ENCODE results near the gene SLC8A1. TPM values are rescaled to one million over a fixed set of nuclear protein-coding genes. Genes with fewer than 3 reads are reported as not detected.

Gene SLC8A1
- total and polyA plus RNA-seq, 2 donors (not counting 1 experiment from before 2014, with no cell fraction given) = 17.4 to 109 TPM

- Histone ChIP-seq H3K27me3 (ENCODE audit: control insufficient read depth, insufficient read depth, low read length) (no peaks in the 10 kb centered on the region), H3K9ac (ENCODE audit: insufficient read depth, low read length) (no peak overlapping the region), H3K4me2 (ENCODE audit: extremely low read depth, insufficient read depth, low read length) (no peak overlapping the region), H4K20me1 (ENCODE audit: control insufficient read depth, extremely low read depth, insufficient read depth, low read length) (no peaks in the 10 kb centered on the region), H3K9me3 (ENCODE audit: control insufficient read depth, insufficient read depth, low read depth, low read length) (no peaks in the 10 kb centered on the region), H3K79me2 (ENCODE audit: control insufficient read depth, insufficient read depth, low read length) (no peaks in the 10 kb centered on the region), H3K4me1 (ENCODE audit: control insufficient read depth, extremely low read depth, insufficient read depth, low read length) (no peaks in the 10 kb centered on the region), H3K36me3 (ENCODE audit: control insufficient read depth, insufficient read depth, low read length) (no peaks in the 10 kb centered on the region), H3K27ac (ENCODE audit: insufficient read depth, low read length) (no peak overlapping the region), H3K4me3 (replicated peaks in 1 of 4; ENCODE audit: control extremely low read depth in 1 of 4, insufficient read depth in 1 of 4, low read depth in 3 of 4, low read length in 4 of 4) (no peak overlapping the region), H2AFZ (ENCODE audit: low read length) (no peak overlapping the region)
- DNase-seq (ENCODE audit: low read depth in 2 of 2) = no peak
- TF ChIP-seq CTCF (conservative IDR thresholded peaks at IDR 0.05 in 1 of 2, IDR thresholded peaks at IDR 0.05 in 1 of 2; ENCODE audit: low read depth in 1 of 2, low read length in 2 of 2) = no peak
- no peak for TF ChIP-seq EZH2 (IDR thresholded peaks at IDR 0.05; ENCODE audit: low read length, missing control alignments)
These were observed 122.2 kb downstream of the SLC8A1 start for GRCh38 chr2:40329739-40330030.

GRCh38 chr2:40325116-40325515 is 126.8 kb downstream of the SLC8A1 start:
- TF ChIP-seq CTCF (conservative IDR thresholded peaks at IDR 0.05 in 1 of 2, IDR thresholded peaks at IDR 0.05 in 1 of 2; ENCODE audit: low read depth in 1 of 2, low read length in 2 of 2) (no peak), EZH2 (IDR thresholded peaks at IDR 0.05; ENCODE audit: low read length, missing control alignments) (no peak)
- DNase-seq (ENCODE audit: low read depth in 2 of 2) = peak in 1 of 2 donors; percentile 39
- no peaks in the 10 kb centered on the region for H4K20me1 ChIP-seq (ENCODE audit: control insufficient read depth, extremely low read depth, insufficient read depth, low read length)

GRCh38 chr2:40324656-40325055 is 127.2 kb downstream of the SLC8A1 start:
- H3K36me3 ChIP-seq (ENCODE audit: control insufficient read depth, insufficient read depth, low read length) = no peaks in the 10 kb centered on the region
- H3K79me2 ChIP-seq (ENCODE audit: control insufficient read depth, insufficient read depth, low read length) = no peaks in the 10 kb centered on the region
- TF ChIP-seq EZH2 (IDR thresholded peaks at IDR 0.05; ENCODE audit: low read length, missing control alignments) = no peak
- TF ChIP-seq CTCF (conservative IDR thresholded peaks at IDR 0.05 in 1 of 2, IDR thresholded peaks at IDR 0.05 in 1 of 2; ENCODE audit: low read depth in 1 of 2, low read length in 2 of 2) = no peak

More at GRCh38 chr2:40325116-40325515, 126.8 kb downstream of the SLC8A1 start:
- no peaks in the 10 kb centered on the region for H3K4me1 ChIP-seq (ENCODE audit: control insufficient read depth, extremely low read depth, insufficient read depth, low read length)
- H3K79me2 ChIP-seq (ENCODE audit: control insufficient read depth, insufficient read depth, low read length) = no peaks in the 10 kb centered on the region
- H2AFZ ChIP-seq (ENCODE audit: low read length) = no peak overlapping the region
- no peak overlapping the region for H3K4me3 ChIP-seq (replicated peaks in 1 of 4; ENCODE audit: control extremely low read depth in 1 of 4, insufficient read depth in 1 of 4, low read depth in 3 of 4, low read length in 4 of 4)
- no peaks in the 10 kb centered on the region for H3K27me3 ChIP-seq (ENCODE audit: control insufficient read depth, insufficient read depth, low read length)
- H3K36me3 ChIP-seq (ENCODE audit: control insufficient read depth, insufficient read depth, low read length) = no peaks in the 10 kb centered on the region
- H3K27ac ChIP-seq (ENCODE audit: insufficient read depth, low read length) = no peak overlapping the region
- H3K4me2 ChIP-seq (ENCODE audit: extremely low read depth, insufficient read depth, low read length) = no peak overlapping the region
- H3K9me3 ChIP-seq (ENCODE audit: control insufficient read depth, insufficient read depth, low read depth, low read length) = no peaks in the 10 kb centered on the region
- H3K9ac ChIP-seq (ENCODE audit: insufficient read depth, low read length) = no peak overlapping the region

More at GRCh38 chr2:40324656-40325055, 127.2 kb downstream of the SLC8A1 start:
- Histone ChIP-seq H3K4me3 (replicated peaks in 1 of 4; ENCODE audit: control extremely low read depth in 1 of 4, insufficient read depth in 1 of 4, low read depth in 3 of 4, low read length in 4 of 4) (no peak overlapping the region), H2AFZ (ENCODE audit: low read length) (no peak overlapping the region), H3K4me1 (ENCODE audit: control insufficient read depth, extremely low read depth, insufficient read depth, low read length) (no peaks in the 10 kb centered on the region), H3K4me2 (ENCODE audit: extremely low read depth, insufficient read depth, low read length) (no peak overlapping the region), H3K27me3 (ENCODE audit: control insufficient read depth, insufficient read depth, low read length) (no peaks in the 10 kb centered on the region), H3K9ac (ENCODE audit: insufficient read depth, low read length) (no peak overlapping the region), H3K9me3 (ENCODE audit: control insufficient read depth, insufficient read depth, low read depth, low read length) (no peaks in the 10 kb centered on the region), H3K27ac (ENCODE audit: insufficient read depth, low read length) (no peak overlapping the region), H4K20me1 (ENCODE audit: control insufficient read depth, extremely low read depth, insufficient read depth, low read length) (no peaks in the 10 kb centered on the region)
- DNase-seq (ENCODE audit: low read depth in 2 of 2) = no peak
